GM08714 (cell line): ENCODE results near the gene HOXA1.

ENCODE experiments used
- H3K4me3 ChIP-seq: fragments of 200-500 bp; sonication (Bioruptor generic); 2 replicates; pipeline ENCODE4 v1.5.1; 2014; ENCODE audit warnings: mild to moderate bottlenecking, low read length, inconsistent platforms
- ZNF274 ChIP-seq: IDR thresholded peaks from 2 replicates; pipeline ENCODE4 v1.6.1; 2012; ENCODE audit warnings: mild to moderate bottlenecking, low read depth, low read length

The HOXA1 gene

DNA sequence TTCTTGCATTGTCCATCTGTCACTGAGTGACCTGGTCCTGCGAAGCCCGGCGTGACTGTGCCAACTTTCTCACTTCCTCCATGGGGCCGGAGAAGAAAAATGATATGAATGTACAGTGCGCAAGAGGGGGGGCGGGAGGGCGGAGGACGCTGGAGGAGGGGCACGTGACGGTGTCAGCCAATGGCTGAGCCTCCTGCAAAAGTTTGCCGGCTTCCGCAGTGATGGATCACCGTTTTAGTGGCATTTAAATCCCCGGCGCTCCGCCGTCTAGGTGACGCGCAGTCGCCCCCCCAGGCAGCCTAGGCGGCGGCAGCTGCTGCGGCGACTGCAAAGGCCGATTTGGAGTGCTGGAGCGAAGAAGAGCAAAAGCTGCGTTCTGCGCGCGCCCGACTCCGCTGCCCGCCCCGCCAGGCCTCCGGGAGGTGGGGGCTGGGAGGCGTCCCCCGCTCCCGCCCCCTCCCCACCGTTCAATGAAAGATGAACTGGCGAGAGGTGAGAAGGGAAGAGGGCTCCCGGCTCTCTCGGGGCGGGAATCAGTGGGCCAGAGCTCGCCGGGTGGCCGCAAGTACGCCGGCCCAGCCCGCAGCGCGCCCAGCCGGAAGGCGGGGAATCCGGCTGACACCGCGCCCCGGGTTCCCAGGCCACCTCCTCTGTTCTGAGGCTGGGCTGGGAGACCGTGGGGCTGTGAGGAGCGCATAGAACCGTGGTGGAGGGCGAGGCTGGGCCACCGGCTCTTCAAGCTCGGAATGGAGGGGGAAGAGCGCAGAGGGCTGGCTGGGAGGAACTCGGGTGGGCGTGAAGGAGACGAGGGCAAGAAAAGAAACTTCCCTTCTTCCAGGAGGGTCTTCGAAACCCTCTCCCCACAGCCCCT is at the start of gene HOXA1:
Gene HOXA1 (minus strand): TSS at position 104 of the 871 bp plus-strand sequence. CDS start 88 bp downstream, at position 16.
- no peak for TF ChIP-seq ZNF274
- H3K4me3 ChIP-seq: peak within 1 kb of the TSS; percentile 78

DNA sequence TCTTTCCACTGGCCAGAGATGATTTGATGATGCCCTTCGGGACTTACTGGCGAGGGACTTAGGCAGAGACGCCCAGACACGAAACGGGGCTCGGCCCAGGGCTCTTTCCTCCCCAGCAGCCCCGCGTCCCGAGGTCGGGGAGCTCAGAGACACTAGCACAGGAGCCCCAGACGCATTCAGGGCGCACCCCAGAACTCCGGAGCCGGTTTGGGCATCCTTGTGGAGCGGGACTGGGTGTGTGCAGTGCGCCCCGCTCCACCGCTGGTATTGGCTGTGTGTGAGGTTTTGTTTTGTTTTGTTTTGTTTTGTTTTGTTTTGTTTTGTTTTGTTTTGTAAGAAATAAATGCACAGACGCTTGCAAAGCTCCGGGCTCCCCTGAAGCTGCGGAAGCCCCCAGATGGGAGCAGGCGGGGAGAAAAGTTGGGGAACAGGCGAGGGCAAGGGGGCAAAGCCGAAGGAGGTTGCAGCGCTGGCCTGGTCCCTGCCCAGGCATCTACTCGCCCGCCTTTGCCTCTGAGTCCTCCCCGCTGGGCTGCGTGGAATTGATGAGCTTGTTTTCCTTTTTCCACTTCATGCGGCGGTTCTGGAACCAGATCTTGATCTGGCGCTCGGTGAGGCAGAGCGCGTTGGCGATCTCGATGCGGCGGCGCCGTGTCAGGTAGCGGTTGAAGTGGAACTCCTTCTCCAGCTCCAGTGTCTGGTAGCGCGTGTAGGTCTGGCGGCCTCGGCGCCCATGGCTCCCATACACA is 49.5 kb upstream of the HOXA1 start:
- H3K4me3 ChIP-seq: no peak overlapping the region; the same call in 1 of the 2 replicates
- no peak for TF ChIP-seq ZNF274

DNA sequence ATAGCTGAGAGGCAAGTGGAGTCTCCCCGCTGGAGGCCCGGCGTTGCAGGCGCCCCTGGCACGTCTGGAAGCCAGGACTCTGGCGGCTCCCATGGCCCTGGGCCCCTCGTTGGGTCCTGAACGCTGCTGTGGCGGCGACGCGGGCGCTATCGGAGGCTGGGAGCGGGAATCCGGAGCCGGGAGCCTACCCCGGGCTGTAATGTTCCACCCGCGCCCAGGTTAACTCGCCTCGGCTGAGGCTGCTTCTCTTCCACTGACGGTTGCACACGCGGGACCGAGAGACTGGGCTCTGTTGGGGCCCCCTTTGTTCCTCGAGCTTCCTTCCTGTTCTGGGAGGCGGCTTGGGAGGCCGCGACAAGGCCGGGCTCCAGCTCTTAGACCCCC is 49.0 kb upstream of the HOXA1 start:
- no peak overlapping the region; the same call in 1 of the 2 replicates for H3K4me3 ChIP-seq
- no peak for TF ChIP-seq ZNF274

DNA sequence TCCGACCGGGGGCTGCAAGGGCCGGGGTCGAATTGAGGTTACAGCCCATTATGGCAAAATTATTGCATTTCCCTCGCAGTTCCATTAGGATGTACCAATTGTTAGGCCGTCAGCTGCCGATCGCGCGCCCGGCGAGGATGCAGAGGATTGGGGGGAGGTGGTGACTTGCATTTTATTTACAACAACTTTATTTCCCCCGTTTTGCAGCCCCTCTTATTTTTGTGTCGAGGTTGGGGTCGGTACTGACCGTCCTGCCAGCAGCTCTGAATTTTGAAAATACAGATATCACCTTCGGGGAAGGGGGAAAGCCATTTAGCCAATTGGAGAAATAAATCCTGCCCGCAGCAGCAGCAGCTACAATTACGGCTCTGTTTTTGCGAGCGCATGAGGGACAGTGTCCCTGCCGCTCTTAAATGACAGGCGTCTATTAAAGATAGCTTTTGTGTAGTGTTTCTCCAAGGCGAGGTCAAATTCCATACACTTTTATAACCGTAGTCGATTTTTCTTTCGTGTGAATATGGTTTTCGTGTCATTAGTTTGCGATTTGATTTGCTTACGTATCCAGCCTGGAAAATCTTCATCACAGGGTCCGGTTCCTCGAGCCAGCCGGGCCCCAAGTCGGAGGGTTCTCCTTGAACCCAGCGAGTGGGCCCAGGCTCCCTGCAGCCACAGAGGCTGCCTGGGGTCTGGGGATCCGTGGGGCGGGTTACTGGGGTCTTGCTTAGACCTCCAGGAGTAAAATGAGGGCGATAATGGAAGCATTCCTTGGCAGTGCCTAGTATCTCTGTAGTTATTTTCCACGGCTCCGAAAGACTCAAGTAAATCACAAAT is 48.4 kb upstream of the HOXA1 start:
- TF ChIP-seq ZNF274: no peak
- peak overlapping the region; percentile 59; the same call in 1 of the 2 replicates for H3K4me3 ChIP-seq

DNA sequence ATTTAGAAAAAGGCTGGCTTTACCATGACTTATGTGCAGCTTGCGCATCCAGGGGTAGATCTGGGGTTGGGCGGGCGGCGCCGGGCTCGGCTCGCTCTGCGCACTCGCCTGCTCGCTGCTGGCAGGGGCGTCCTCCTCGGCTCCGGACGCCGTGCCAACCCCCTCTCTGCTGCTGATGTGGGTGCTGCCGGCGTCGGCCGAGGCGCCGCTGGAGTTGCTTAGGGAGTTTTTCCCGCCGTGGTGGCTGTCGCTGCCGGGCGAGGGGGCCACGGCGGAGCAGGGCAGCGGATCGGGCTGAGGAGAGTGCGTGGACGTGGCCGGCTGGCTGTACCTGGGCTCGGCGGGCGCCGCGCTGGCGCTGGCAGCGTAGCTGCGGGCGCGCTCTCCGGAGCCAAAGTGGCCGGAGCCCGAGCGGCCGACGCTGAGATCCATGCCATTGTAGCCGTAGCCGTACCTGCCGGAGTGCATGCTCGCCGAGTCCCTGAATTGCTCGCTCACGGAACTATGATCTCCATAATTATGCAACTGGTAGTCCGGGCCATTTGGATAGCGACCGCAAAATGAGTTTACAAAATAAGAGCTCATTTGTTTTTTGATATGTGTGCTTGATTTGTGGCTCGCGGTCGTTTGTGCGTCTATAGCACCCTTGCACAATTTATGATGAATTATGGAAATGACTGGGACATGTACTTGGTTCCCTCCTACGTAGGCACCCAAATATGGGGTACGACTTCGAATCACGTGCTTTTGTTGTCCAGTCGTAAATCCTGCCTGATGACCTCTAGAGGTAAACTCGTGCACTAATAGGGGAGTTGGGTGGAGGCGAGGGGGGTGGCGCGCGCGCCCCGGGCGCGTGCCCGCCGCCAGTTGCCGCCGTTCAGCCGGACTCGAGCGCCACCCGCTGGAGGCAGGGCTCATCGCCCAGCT is 47.5 kb upstream of the HOXA1 start, which contains the start of gene HOXA5:
Gene HOXA5 (minus strand): TSS at position 659 of the 927 bp plus-strand sequence. CDS start 74 bp downstream, at position 585.
- peak within 1 kb of the TSS; percentile 59 for H3K4me3 ChIP-seq

DNA sequence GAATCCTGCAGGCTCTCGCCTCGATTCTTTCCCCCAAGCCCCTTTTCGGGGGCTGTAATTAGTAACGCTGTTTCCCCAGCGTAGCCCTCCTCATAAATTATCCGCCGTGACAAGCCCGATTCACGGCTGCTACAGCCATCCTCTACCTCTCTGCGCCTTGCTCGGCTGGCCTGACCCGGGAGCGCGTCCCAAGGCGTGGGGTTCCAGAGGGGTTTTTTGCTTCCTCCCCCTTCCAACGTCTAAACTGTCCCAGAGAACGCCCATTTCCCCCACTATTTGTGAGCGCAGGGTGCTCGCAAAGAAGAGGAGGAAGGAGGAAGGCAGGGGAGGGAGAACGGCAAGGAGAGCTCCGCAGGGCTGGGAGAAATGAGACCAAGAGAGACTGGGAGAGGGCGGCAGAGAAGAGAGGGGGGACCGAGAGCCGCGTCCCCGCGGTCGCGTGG is 46.8 kb upstream of the HOXA1 start:
- H3K4me3 ChIP-seq: peak overlapping the region; percentile 59

More for the DNA sequence above, 47.5 kb upstream of the HOXA1 start, which contains the start of gene HOXA5:
- no peak for TF ChIP-seq ZNF274

DNA sequence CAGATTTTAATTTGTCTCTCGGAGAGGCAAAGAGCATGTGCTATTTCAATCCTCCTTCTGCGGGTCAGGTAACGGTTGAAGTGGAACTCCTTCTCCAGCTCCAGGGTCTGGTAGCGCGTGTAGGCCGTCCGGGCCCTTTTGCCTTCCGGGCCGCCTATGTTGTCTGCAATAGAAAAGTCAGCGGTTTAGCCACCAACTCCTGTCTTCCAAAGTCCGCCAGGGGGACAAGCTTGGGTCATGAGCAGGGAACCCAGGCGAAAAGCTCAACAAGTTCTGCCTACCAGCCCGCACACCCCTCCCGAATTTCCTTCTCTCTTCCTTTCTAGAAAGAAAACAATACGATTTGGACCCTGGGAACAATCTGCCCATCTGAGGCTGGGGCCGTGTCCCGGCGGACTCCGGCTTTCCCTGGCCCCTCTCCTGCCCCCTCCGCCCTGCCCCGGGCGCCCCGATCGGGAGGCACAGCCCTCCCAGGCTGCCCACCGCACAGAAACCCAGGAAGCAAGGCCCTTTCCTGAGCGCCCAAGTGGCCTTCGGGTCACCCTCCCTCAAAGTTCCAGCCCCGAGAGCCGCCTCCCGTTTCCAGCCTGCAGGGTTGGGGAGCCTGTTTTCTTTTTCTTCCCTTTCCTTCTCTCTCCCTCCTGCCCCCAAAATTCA is 46.3 kb upstream of the HOXA1 start:
- TF ChIP-seq ZNF274: no peak
- peak overlapping the region; percentile 59 for H3K4me3 ChIP-seq

More for the DNA sequence above, 46.8 kb upstream of the HOXA1 start:
- no peak for TF ChIP-seq ZNF274

DNA sequence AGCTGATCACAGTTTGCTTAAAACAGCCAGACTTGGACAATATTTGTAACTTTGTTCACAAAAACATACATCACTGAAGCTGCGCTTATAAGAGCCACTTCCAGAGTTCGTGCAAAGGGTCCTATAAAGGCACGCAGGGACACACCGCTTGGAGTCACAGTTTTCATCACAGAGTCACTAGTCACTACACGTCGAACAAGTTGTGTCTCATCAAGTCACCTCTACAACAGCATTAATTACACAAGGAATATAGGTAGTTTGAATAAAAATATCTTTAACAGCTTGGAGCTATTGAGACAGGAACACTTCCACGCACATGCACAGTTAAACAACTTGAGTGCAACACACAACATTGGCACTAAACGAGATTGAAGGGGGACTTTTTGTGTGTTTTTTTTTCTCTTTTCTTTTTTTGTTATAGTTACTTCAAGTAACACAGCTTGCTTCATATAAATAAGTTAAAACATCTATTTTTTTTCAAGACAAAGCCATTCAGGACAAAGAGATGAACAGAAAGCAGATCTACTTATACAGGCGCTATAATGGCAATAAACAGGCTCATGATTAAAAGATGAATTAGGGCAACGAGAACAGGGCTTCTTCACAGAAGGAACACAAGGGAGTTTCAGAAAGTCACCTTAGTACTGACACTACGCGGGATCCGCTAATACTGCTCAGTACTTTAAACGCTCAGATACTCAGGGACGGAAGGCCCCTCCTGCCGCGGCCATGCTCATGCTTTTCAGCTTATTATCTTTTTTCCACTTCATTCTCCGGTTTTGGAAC is 45.5 kb upstream of the HOXA1 start:
- H3K4me3 ChIP-seq: no peak overlapping the region
- TF ChIP-seq ZNF274: no peak

DNA sequence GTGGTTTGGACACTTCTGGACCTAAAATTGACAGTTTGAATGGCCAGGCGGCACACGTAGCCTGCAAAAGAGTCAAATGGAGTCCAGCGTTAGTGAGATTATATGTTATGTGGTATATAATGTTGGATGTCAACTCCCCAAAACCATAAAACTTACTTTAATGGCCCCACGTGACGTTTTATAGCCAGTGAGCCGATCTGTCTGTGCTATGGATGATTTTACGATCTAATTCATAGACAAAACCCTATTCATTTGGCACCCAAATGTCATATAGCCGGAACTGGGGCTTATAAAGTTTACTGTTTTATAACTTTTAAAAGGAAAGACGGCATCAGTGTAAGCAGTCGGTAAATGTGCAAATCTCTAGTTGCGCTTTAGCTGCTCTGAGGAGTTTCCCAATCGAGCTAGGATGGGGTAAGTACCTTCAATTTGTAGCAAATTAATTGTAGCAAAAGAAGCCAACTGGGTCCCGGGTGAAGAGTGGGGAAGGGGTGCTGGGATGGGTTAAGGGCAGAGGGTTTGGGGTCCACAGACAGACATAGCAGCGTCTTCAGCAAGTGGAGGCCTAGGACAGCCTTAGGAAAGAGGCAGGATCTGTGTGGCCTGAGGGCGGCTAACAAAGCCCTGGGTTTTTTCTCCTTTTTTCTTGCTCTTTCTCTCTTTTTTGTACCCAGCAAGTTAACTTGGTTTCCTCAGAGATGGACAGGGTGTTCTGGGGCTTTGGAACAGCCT is 44.5 kb upstream of the HOXA1 start:
- no peak overlapping the region for H3K4me3 ChIP-seq
- TF ChIP-seq ZNF274: no peak

DNA sequence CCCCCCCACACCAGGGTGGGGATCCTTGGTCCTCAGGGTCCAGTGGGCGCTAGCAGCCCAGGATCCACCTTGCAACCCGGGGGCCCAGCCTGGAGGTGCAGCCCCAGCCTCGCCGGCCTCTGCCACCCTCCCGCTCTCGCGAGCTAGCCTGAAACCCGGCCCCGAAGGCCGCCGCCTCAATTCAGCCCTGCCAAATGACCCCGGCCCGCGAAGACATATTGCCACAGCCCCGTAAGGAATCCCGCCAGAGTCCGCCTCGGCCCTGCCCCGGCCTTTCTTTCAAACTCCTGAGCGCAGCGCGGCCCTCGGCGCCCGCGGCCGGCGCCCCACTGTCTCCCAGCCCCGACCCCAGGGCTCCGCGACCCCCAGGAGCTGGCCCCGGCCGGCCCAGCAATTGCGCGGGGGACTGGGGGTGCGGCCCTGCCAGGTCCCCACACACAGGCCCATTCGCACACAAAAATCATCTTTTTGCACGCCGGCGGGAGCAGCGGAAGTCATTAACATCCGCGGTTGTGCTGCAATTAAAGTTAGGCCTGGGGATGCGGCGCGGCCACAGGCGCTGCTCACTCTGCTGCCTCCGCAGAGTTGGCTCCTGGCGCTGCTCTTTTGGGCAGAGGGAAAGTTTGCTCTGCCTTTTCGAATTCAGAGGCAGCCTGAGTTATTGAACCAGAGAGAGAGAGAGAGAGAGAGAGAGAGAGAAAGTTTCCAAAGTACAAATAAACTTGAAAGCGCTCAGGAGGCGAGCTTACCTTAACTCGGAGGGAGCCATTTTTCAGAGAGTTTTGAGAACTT is 43.7 kb upstream of the HOXA1 start:
- TF ChIP-seq ZNF274: no peak
- no peak overlapping the region for H3K4me3 ChIP-seq
